Body of pancreas (tissue), 4 donors: ENCODE measurements around the gene CHI3L2. TPM values are rescaled to one million over a fixed set of nuclear protein-coding genes. Genes with fewer than 3 reads are reported as not detected.

Experiments
- ATAC-seq: fragments of 150-250 bp; one replicate; pipeline ENCODE4 v1.9.1; 2016
- DNase-seq, 4 donors: peaks; one replicate each; pipeline ENCODE4 v3.0.0-alpha.2; 2019
- H3K27ac ChIP-seq, 4 donors: fragments of 200-600 bp; sonication (generic); 1 replicate in 3 of 4; 2 replicates in 1 of 4; pipeline versions ENCODE4 v1.5.1 to v1.6.1; 2016 to 2019; ENCODE audit warnings: mild to moderate bottlenecking in 1 of 4, mixed read lengths in 1 of 4, moderate library complexity in 1 of 4
- H3K27me3 ChIP-seq, 2 donors: fragments of 200-600 bp; sonication (generic); one replicate each; pipeline ENCODE4 v1.6.0; 2016; ENCODE audit warnings: mild to moderate bottlenecking in 1 of 2
- H3K36me3 ChIP-seq, 2 donors: fragments of 200-600 bp; sonication (generic); replicated peaks in 1 of 2; 2 replicates each; pipeline ENCODE4 v1.5.1; 2016; ENCODE audit warnings: low read depth in 2 of 2; ENCODE audit not compliant: insufficient read depth in 1 of 2
- H3K4me1 ChIP-seq: fragments of 200-600 bp; sonication (generic); one replicate; pipeline ENCODE4 v1.6.0; 2016
- H3K4me3 ChIP-seq, 2 donors: fragments of 200-600 bp; sonication (generic); 1 replicate in 1 of 2; 2 replicates in 1 of 2; pipeline ENCODE4 v1.5.1; 2016 to 2019
- H3K9me3 ChIP-seq, 3 donors: fragments of 200-600 bp; sonication (generic); 1 replicate in 2 of 3; 2 replicates in 1 of 3; pipeline ENCODE4 v1.5.1; 2016
- CTCF ChIP-seq, 7 experiments: fragments of 450-650 bp in 4 of 7; fragments of 200-600 bp in 3 of 7; sonication (generic) in 3 of 7; IDR thresholded peaks; one replicate each; pipeline ENCODE4 v1.5.1; 2016 to 2019; ENCODE audit warnings: antibody characterized with exemption in 7 of 7
- POLR2A ChIP-seq, 3 donors: fragments of 450-650 bp; IDR thresholded peaks; one replicate each; pipeline ENCODE4 v1.6.1; 2016; ENCODE audit warnings: antibody characterized with exemption in 3 of 3, mild to moderate bottlenecking in 2 of 3
- WGBS, 2 donors: methylation state at CpG; one replicate each; pipeline ENCODE4 v1.1.5; 2017; 5-methylcytosine and 5-hydroxymethylcytosine counted together
- intact Hi-C: fragments of 100-400 bp; cut with DNase I; formaldehyde crosslinking; loops from one replicate; pipeline ENCODE4 v1.15.1; 2023
- total RNA-seq, 2 donors: library from RNA; depleted of rRNA; stranded (reverse); fragments of >200 nt; gene quantifications; one replicate each; pipeline ENCODE4 v1.1.0, GENCODE V29; 2016

CHI3L2 gene
- total RNA-seq, 2 donors from 2014 or later, result not detected

- ATAC-seq (no peak), DNase-seq (peak in 1 of 4 donors; percentile 40)
- no peak overlapping the region for H3K4me3 ChIP-seq
- H3K27ac ChIP-seq, result no peak overlapping the region
- H3K4me1 ChIP-seq, result peaks cover 58% of the 10 kb centered on the region
- no peaks in the 10 kb centered on the region for H3K9me3 ChIP-seq
- intact Hi-C loops, result no loop called here
- no peaks in the 10 kb centered on the region for H3K27me3 ChIP-seq
- TF ChIP-seq CTCF (IDR thresholded peaks at IDR 0.05), result peak in 1 of 7 experiments; percentile 10
- no peak for TF ChIP-seq POLR2A (IDR thresholded peaks at IDR 0.05)
- 73 to 83% methylated on average over 5 to 6 of the region's 6 CpGs for WGBS, 2 donors
- no peaks in the 10 kb centered on the region for H3K36me3 ChIP-seq
Observed at GRCh38 chr1:111197598-111198284, 29.8 kb upstream of the CHI3L2 start.

DNA sequence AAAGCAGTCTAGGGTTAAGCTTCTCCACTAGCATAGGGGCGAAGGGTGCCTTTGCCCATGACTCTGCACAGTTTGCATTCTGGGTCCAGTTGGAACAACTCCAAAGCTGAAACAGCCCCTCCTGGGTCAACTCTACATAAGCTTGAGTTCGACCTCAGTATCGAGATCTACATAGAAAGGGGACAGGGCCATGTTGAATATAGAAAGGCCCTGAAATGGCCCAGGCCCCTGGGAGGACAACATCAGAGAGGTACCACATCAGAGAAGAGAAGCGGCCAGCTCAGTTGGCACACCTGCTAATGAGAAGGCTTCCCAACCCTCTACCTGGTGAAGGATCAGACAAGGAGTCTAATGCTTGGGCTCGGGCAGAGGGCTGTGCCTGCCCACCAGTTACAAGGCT is 28.7 kb upstream of the CHI3L2 start:
- no peak overlapping the region for H3K4me3 ChIP-seq
- intact Hi-C loops, result no loop called here
- 94 to 97% methylated on average over 5 of the region's 5 CpGs for WGBS, 2 donors
- H3K27ac ChIP-seq, result peak overlapping the region in 3 of 4 donors; percentile 64 to 96 (median 93)
- ATAC-seq (no peak), DNase-seq (no peak)
- no peaks in the 10 kb centered on the region for H3K9me3 ChIP-seq
- no peaks in the 10 kb centered on the region for H3K27me3 ChIP-seq
- no peaks in the 10 kb centered on the region for H3K36me3 ChIP-seq
- TF ChIP-seq CTCF (IDR thresholded peaks at IDR 0.05) (no peak), POLR2A (IDR thresholded peaks at IDR 0.05) (no peak)
- H3K4me1 ChIP-seq, result peaks cover 55% of the 10 kb centered on the region

DNA sequence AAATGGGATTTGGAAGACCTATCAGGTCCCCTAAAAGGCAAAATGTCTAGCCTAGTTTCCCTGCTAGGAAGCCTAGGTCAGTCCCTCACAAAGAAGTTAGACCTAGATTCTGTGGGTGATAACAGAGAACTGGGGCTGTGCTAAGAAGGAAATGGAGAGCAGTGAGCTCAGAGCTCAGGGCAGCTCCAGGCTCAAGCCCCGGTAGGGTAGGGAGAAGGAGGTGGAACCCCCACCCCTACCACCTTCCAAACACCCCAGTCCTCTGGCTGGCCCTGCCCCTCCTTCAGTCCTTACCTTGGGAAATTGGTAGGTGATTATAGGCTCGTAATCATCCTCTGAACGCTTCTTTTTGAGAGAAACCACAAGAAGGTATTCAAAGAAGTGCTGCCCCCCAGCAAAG is 28.2 kb upstream of the CHI3L2 start:
- WGBS, 2 donors, result 65 to 70% methylated on average over 3 of the region's 3 CpGs
- H3K4me3 ChIP-seq, result no peak overlapping the region
- H3K27me3 ChIP-seq, result no peaks in the 10 kb centered on the region
- DNase-seq, result no peak
- peak overlapping the region; percentile 45 to 96 (median 78) for H3K27ac ChIP-seq
- no peaks in the 10 kb centered on the region for H3K36me3 ChIP-seq
- intact Hi-C loops, result no loop called here
- TF ChIP-seq POLR2A (IDR thresholded peaks at IDR 0.05) (no peak), CTCF (IDR thresholded peaks at IDR 0.05) (no peak)
- H3K9me3 ChIP-seq, result no peaks in the 10 kb centered on the region
- peaks cover 57% of the 10 kb centered on the region for H3K4me1 ChIP-seq
- no peak for ATAC-seq

DNA sequence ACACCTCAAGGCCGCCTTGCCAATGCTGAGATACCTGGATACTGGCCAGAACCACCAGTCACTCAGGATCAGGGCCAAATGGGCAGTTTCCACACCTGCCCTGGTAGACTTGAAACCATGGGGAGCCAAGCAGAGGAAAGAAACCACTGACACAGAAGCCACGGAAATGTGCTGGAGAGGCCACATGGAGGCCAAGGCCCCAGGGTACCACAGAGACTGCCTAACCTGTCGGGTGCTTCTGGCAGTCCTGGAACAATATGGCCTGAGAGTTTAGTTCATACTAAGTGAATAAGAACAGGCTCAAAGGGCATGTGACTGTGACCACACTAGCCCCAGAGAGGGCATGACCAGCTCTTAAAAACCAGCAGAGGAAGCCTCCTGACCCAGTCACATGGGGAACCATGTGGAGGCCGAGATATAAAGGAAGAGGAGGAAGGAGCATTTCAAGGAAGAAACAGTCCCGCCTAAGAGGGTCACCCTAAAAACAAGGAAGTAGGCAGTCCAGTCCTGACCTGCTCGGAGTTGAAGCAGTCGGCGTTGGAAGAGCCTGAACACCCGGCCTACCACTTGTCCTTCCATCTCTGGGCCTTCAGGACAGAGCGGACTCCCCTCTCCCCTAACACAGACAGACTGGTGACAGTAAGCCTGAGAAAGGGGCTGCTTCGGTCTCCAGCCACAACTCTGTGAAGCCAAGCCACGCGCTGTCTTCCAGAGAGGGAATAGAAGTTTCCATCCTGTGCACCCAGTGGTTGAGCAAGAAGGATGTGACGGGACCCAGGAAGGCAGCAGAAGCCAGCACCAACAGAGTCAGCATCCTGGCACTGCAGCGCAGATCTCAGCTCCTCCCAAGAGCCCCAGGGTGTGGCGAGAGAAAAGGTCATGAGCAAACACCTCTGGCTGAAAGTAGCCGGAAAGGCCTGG is 27.4 kb upstream of the CHI3L2 start, which contains the start of gene DENND2D:
Gene DENND2D, minus strand, starts transcription at position 766 of the 921 bp plus-strand sequence. Its CDS starts 187 bp downstream, at position 579.
- no peaks in the 10 kb centered on the region for H3K9me3 ChIP-seq
- H3K27ac ChIP-seq, result peak within 1 kb of the TSS; percentile 45 to 96 (median 78)
- peaks cover 63% of the 10 kb centered on the region for H3K4me1 ChIP-seq
- DNase-seq (peak; percentile 78 to 88 (median 86)), ATAC-seq (peak; percentile 43)
- 56 to 70% methylated on average over 8 to 17 of the region's 17 CpGs for WGBS, 2 donors
- peak in 1 of 3 donors; percentile 59 for TF ChIP-seq POLR2A (IDR thresholded peaks at IDR 0.05)
- no peak for TF ChIP-seq CTCF (IDR thresholded peaks at IDR 0.05)
- no peaks in the 10 kb centered on the region for H3K27me3 ChIP-seq
- no peak within 1 kb of the TSS for H3K4me3 ChIP-seq
- H3K36me3 ChIP-seq, result no peaks in the 10 kb centered on the region
- intact Hi-C loops, result no loop called here
